Muscle layer of colon (tissue), 2 donors: ENCODE data around the gene RRAGD.

Source experiments
- H3K27ac ChIP-seq: one replicate; pipeline ENCODE4 v1.7.0; 2013; ENCODE audit warnings: low read depth, mild to moderate bottlenecking, low read length, moderate library complexity
- H3K27me3 ChIP-seq, 2 donors: one replicate each; pipeline ENCODE4 v1.7.0; 2013; ENCODE audit warnings: low read length in 2 of 2, mild to moderate bottlenecking in 2 of 2; ENCODE audit not compliant: insufficient read depth in 2 of 2, control insufficient read depth in 1 of 2
- H3K36me3 ChIP-seq: one replicate; pipeline ENCODE4 v1.7.0; 2013; ENCODE audit warnings: mild to moderate bottlenecking, low read length; ENCODE audit not compliant: insufficient read depth
- H3K4me1 ChIP-seq: one replicate; pipeline ENCODE4 v1.7.0; 2013; ENCODE audit warnings: mild to moderate bottlenecking, low read length; ENCODE audit not compliant: insufficient read depth
- H3K4me3 ChIP-seq, 2 donors: one replicate each; pipeline ENCODE4 v1.7.0; 2013; ENCODE audit warnings: low read length in 2 of 2, low read depth in 1 of 2, mild to moderate bottlenecking in 1 of 2, moderate library complexity in 1 of 2
- H3K9ac ChIP-seq: one replicate; pipeline ENCODE4 v1.7.0; 2013; ENCODE audit warnings: low read length
- H3K9me3 ChIP-seq: one replicate; pipeline ENCODE4 v1.7.0; 2013; ENCODE audit warnings: mild to moderate bottlenecking, low read length
- donor health status: abdominal sarcoma.
- donor health status: Adenocarcinoma of cecum.

RRAGD gene

DNA sequence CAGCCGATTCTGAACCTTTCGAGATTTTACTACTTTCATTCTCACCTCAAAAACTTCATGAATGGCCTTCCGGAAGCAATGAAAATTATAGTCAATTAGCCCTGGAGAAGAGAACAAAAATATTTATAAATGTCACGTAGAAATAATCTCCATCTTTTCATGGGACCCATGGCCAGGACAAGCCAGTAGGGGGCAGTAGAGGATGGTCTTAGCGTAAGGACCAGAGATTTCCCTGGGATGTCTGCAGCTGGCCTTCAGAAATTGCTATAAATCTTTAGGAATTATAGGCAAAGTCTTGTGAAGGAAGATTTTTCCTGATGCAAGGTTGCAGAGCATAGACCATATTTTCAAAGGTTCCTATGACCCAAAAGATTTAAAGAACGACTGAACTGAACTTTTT lies 44.0 kb downstream of the RRAGD start:
- Histone ChIP-seq H3K36me3 (no peaks in the 10 kb centered on the region), H3K4me3 (no peak overlapping the region), H3K27ac (peak overlapping the region; percentile 16), H3K27me3 (no peaks in the 10 kb centered on the region), H3K4me1 (peaks cover 17% of the 10 kb centered on the region), H3K9me3 (no peaks in the 10 kb centered on the region), H3K9ac (no peak overlapping the region)

DNA sequence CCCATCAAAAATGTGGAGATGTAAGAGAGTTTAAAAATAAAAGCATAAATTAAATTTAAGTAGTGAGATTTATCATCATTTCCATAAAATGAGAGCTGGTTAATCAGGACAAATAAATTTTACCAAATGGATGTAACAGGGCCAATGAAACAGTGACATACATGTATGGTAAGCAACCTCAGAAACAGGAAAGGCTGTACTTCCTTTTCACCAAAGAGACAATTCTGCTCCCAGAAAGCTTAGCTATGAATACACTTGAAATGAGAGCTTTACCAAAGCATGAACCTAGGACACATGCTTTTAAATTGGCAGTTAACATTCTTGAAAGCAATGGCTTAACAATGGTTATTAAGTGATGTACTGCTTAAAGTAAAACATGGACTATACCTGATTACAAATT lies 47.5 kb downstream of the RRAGD start:
- H3K27me3 ChIP-seq: no peaks in the 10 kb centered on the region
- no peaks in the 10 kb centered on the region for H3K9me3 ChIP-seq
- H3K27ac ChIP-seq: no peak overlapping the region
- H3K9ac ChIP-seq: no peak overlapping the region
- peaks cover 9% of the 10 kb centered on the region for H3K4me1 ChIP-seq
- H3K4me3 ChIP-seq: no peak overlapping the region
- H3K36me3 ChIP-seq: no peaks in the 10 kb centered on the region

DNA sequence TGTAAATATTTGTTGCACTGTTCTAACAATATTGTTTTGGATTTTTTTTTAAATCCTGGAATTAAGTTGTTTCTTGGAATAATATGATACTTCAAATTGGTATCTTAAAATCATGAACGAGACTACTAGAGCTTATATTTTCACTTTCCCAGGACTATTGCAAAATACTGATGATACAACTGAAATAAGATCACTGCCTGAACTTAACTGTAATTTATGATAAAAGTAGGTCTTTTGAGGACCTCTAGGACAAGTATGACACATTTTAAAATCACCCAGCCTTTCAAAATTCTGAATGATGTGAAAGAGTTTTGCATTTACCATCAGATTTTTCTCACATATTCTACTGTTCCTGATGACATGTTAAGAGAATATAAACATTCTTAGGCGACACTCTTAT lies 50.9 kb downstream of the RRAGD start:
- Histone ChIP-seq H3K9ac (no peak overlapping the region), H3K4me3 (no peak overlapping the region), H3K27me3 (no peaks in the 10 kb centered on the region), H3K36me3 (no peaks in the 10 kb centered on the region), H3K9me3 (no peaks in the 10 kb centered on the region), H3K4me1 (no peaks in the 10 kb centered on the region), H3K27ac (no peak overlapping the region)

DNA sequence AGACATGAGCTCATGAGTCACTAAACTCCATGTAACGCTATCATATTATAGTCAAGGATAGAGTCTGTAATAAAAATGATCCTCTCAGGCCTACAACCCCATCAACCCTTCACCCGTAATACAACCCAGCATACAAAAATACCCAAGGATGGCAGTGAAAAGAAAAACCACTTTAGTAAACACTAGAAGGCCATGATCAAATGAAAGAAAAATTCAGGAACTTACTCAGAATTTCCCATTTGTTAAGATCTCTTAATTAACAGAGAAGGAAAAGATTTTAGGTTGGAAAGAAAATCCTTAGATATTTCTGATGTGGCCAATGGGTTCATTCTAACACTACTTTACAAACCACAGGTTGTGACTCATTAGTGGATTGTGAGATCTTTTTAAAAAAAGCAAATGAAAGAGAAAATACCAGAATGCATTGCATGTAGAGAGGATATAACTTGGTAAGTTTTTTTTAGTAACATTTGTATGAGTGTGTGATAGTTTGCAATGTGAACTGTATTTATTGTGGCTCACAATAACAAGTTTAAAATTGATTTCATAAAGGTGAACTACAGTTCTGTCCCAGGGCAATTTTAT lies 51.6 kb downstream of the RRAGD start:
- H3K36me3 ChIP-seq: no peaks in the 10 kb centered on the region
- no peaks in the 10 kb centered on the region for H3K9me3 ChIP-seq
- no peaks in the 10 kb centered on the region for H3K27me3 ChIP-seq
- no peaks in the 10 kb centered on the region for H3K4me1 ChIP-seq
- no peak overlapping the region for H3K9ac ChIP-seq
- H3K27ac ChIP-seq: no peak overlapping the region
- no peak overlapping the region for H3K4me3 ChIP-seq

DNA sequence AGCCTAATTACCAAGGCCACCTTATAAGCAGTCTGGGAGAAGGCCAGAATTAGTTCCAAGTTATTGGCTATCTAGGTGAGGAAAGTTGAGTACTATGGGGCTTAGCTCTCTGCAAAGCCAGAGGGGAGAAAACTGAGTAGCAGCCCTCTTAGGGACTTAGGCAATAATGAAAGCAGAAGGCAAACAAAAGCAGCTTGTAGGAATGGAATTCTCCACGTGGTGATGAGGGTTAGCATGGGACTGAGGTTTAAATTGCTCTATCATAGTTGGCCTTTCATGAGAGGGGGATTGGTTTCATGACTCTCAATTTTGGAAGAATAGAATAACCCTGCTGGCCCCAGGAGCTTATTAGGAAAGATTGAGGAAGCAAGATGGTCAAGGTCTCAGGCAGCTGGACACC lies 52.5 kb downstream of the RRAGD start:
- no peak overlapping the region for H3K4me3 ChIP-seq
- no peak overlapping the region for H3K27ac ChIP-seq
- H3K4me1 ChIP-seq: no peaks in the 10 kb centered on the region
- H3K9me3 ChIP-seq: no peaks in the 10 kb centered on the region
- H3K9ac ChIP-seq: no peak overlapping the region
- H3K27me3 ChIP-seq: no peaks in the 10 kb centered on the region
- no peaks in the 10 kb centered on the region for H3K36me3 ChIP-seq

DNA sequence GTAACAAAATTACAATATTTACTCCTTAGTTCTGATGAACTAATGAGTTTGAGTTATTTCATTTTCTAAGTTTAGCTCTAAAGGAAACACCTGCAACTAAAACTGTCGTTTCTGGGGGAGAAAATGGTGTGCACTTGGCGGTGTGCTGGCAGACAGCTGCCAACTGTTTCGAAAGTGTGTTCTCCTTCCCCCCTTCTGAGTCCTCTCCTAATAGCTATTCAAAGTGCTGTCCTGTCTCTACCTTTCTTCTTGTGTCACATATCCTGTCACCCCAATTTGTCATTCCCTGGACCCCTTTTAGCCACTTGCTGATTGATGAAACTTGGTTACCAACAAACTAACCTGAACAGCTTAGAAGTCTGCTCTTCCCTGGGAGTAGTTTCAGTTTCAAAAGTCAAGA lies 54.7 kb downstream of the RRAGD start:
- Histone ChIP-seq H3K9me3 (no peaks in the 10 kb centered on the region), H3K9ac (no peak overlapping the region), H3K36me3 (no peaks in the 10 kb centered on the region), H3K4me3 (no peak overlapping the region), H3K4me1 (no peaks in the 10 kb centered on the region), H3K27ac (no peak overlapping the region), H3K27me3 (no peaks in the 10 kb centered on the region)

DNA sequence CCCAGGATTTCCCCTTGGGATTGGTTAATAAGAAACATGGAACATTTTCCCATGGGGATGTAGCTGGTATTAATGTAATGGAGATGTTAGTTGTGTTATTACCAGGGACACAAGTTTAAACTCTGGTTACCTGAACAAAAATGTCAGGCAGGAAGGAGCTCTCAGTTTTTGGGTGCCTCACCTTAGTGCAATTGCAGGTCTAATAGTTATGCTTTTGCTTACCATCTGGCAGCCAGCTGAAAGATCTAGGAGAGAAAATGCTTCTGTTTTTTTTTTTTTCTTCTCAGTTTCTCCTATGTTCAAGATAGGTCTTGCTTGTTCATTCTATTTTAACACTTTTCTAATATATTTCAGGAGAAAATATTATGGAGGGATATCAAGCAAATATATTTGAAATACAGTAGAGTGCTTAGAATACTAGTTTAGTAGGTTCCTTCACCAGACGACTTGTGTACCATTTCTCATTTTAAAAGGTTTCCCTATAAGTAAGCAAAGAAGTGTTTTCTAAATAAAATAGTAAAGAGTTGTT lies 55.4 kb downstream of the RRAGD start:
- H3K27ac ChIP-seq: no peak overlapping the region
- H3K9ac ChIP-seq: no peak overlapping the region
- no peaks in the 10 kb centered on the region for H3K9me3 ChIP-seq
- no peaks in the 10 kb centered on the region for H3K4me1 ChIP-seq
- no peaks in the 10 kb centered on the region for H3K36me3 ChIP-seq
- H3K27me3 ChIP-seq: no peaks in the 10 kb centered on the region
- no peak overlapping the region for H3K4me3 ChIP-seq

DNA sequence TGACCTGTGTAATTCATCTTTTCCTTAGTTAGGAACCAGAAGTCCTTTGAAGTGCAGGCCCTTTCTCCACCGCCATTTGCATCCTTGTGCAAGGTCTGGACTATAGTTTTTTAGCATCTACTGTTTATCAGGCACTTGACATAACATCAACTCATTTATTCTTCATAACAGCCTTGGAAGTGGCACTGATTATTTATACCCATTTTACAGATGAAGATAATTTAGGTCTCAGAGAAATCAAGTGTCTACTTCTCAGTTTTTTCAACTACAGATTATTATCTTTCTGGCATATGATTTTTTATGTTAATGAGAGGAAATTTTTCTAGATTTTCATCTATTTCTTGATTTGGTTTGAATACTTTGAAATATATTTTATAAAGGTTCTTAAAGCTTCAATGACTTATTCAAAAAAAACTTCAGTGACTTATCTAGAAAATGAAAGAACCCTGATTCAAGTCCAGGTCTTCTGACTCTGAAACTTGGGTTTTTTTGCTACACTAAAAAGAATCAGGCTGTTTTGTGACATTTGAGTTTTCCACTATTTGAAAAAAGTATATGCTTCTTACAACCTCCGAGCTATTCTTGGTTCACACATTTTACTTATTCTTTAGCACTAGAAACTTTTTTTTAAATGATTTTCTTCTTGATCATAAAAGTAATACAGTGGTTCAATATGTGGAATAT lies 56.4 kb downstream of the RRAGD start:
- H3K9ac ChIP-seq: no peak overlapping the region
- H3K27ac ChIP-seq: no peak overlapping the region
- H3K9me3 ChIP-seq: no peaks in the 10 kb centered on the region
- H3K4me1 ChIP-seq: peaks cover 9% of the 10 kb centered on the region
- no peaks in the 10 kb centered on the region for H3K36me3 ChIP-seq
- no peaks in the 10 kb centered on the region for H3K27me3 ChIP-seq
- H3K4me3 ChIP-seq: no peak overlapping the region

DNA sequence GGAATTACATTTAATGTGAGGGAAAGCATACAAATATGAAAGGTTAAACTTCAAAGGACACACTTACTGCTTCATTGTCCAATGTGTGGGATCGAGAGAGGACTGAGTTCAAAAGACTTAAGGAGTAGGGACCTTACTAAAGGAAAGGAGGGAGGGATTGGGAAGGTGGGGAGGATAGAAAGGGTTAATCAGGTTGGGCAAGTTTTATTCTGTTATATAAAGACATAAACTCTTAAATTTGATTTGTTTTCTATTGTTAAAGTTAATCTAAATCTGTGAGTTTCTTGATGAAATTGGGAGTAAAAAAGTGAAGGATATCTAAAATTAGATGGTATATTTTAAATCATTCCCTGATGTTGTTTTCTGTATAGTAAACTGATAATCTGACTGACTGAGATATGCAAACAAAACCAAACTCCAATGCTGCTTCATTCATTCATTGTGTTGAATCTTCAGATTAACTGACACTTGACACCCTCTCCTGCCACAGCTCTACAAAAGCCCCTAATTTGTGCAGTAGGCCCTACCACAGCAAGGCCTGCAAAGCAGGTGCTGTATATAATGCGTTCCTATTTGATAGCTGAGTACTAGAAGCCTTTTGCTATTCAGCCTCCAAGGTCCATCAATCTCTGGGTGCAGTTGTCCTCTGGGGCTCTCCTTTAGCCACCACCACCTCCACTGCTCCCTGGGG lies 58.2 kb downstream of the RRAGD start:
- Histone ChIP-seq H3K27me3 (no peaks in the 10 kb centered on the region), H3K27ac (no peak overlapping the region), H3K4me1 (peaks cover 25% of the 10 kb centered on the region), H3K9me3 (no peaks in the 10 kb centered on the region), H3K36me3 (no peaks in the 10 kb centered on the region), H3K9ac (no peak overlapping the region), H3K4me3 (peak overlapping the region in 1 of 2 donors; percentile 78)

DNA sequence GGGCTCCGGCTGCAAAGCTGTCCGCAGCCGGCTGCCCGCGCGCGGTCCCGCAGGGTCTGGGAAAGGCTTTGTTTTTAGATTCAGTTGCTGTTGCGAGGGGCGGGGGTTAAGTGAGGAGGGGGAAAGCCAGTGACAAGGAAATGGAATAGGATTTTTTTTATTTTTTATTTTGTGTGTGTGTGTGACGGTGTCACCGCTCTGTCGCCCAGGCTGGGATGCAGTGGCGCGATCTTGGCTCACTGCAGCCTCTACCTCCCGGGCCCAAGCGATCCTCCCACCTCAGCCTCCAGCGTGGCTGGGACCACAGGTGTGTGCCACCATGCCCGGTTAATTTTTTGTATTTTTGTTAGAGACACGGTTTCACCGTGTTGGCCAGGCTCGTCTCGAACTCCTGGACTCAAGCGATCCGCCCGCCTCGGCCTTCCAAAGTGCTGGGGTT lies 58.9 kb downstream of the RRAGD start:
- H3K9me3 ChIP-seq: no peaks in the 10 kb centered on the region
- H3K27ac ChIP-seq: peak overlapping the region; percentile 97
- no peaks in the 10 kb centered on the region for H3K36me3 ChIP-seq
- H3K9ac ChIP-seq: peak overlapping the region; percentile 74
- peak overlapping the region; percentile 78 for H3K4me3 ChIP-seq
- no peaks in the 10 kb centered on the region for H3K27me3 ChIP-seq
- peaks cover 33% of the 10 kb centered on the region for H3K4me1 ChIP-seq

DNA sequence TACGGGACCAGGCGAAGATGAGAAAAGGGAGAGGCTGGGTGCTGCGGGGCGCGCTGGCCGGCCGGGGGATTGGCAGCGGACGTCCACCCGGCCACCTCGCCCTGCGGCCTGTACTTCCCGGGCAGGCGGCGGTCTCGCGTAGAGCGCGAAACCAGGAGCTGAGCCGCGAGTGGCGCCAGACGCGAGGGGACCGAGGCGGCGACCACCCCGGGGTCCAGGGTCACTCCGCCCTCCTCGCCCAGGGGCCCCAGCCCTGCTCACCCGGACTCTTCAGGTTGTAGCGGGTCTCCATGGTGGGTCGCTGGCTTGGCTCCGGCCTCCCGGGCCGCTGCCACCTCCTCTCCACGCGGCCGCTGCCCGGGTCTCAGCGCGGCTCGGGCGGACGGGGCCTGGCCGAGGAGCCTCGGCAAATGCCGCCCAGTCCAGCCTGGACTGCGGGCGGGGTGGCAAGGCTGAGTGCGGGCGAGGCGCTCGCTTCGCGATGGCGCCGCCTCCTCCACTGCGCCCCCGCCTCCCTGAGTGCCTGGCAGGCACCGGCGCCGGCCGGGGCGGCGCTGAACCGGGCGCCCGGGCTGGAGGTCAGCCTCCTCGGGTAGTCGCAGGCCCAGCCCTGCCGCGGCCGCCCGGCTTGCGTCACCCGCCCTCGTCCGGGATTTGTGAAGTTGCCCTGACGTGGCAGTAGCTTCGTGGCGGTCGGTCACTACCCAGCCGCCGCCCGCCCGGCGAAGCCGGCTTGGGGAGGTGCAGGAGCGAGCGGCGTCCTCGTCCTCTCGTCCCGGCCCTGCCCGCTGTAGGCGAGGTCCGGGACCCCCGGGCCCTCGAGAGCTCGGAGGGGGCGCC lies 59.6 kb downstream of the RRAGD start, which contains the start of gene UBE2J1:
TSS of gene UBE2J1 (minus strand) at position 445 of the 840 bp plus-strand sequence. CDS start at position 292, 153 bp downstream.
- H3K9me3 ChIP-seq: no peaks in the 10 kb centered on the region
- no peaks in the 10 kb centered on the region for H3K36me3 ChIP-seq
- H3K27ac ChIP-seq: peak within 1 kb of the TSS; percentile 97
- H3K4me3 ChIP-seq: peak within 1 kb of the TSS; percentile 78
- peak within 1 kb of the TSS; percentile 74 for H3K9ac ChIP-seq
- H3K27me3 ChIP-seq: no peaks in the 10 kb centered on the region
- peaks cover 39% of the 10 kb centered on the region for H3K4me1 ChIP-seq
